H1 (cell line): ENCODE measurements around the gene BRINP3.

ENCODE experiments used
- CTCF ChIP-seq, 3 experiments: IDR thresholded peaks; 1 replicate in 2 of 3; 2 replicates in 1 of 3; pipeline versions ENCODE4 v1.5.1 to v1.6.1; 2011; ENCODE audit warnings: low read length in 3 of 3, mild to moderate bottlenecking in 3 of 3, inconsistent platforms in 2 of 3, low read depth in 1 of 3, moderate library complexity in 1 of 3; ENCODE audit not compliant: insufficient read depth in 1 of 3; ENCODE audit errors: control extremely low read depth in 1 of 3
- EZH2 ChIP-seq: fragments of 200-600 bp; sonication (generic); IDR thresholded peaks from 2 replicates; pipeline ENCODE4 v1.7.1; 2012; ENCODE audit warnings: low read depth, mild to moderate bottlenecking, moderate library complexity, low read length, inconsistent platforms; ENCODE audit not compliant: severe bottlenecking
- HDAC6 ChIP-seq: IDR thresholded peaks from one replicate; pipeline ENCODE4 v1.7.1; 2012; ENCODE audit warnings: low read depth, mild to moderate bottlenecking, inconsistent platforms, low read length, moderate library complexity
- KDM5A ChIP-seq: fragments of 200-600 bp; IDR thresholded peaks from 2 replicates; pipeline ENCODE4 v1.7.1; 2012; ENCODE audit warnings: mild to moderate bottlenecking, low read length, inconsistent platforms, mixed read lengths
- POLR2A ChIP-seq, 2 experiments: IDR thresholded peaks; 1 replicate in 1 of 2; 2 replicates in 1 of 2; pipeline ENCODE4 v1.6.1; 2011; ENCODE audit warnings: low read depth in 2 of 2, low read length in 2 of 2, mild to moderate bottlenecking in 2 of 2; ENCODE audit errors: control extremely low read depth in 1 of 2
- POLR2AphosphoS5 ChIP-seq: IDR thresholded peaks from 2 replicates; pipeline ENCODE4 v1.6.1; 2011; ENCODE audit warnings: low read depth, low read length
- SP2 ChIP-seq: IDR thresholded peaks from 2 replicates; pipeline ENCODE4 v1.6.1; 2012; ENCODE audit warnings: mild to moderate bottlenecking, low read length, inconsistent platforms
- TAF1 ChIP-seq: IDR thresholded peaks from 2 replicates; pipeline ENCODE4 v1.6.1; 2011; ENCODE audit warnings: mild to moderate bottlenecking, low read depth, low read length

- TF ChIP-seq EZH2, result no peak
- no peak for TF ChIP-seq CTCF (IDR thresholded peaks at IDR 0.05; ENCODE audit: control extremely low read depth in 1 of 3, insufficient read depth in 1 of 3, low read depth in 1 of 3, low read length in 3 of 3)
- TF ChIP-seq POLR2AphosphoS5, result no peak
- no peak for TF ChIP-seq POLR2A (IDR thresholded peaks at IDR 0.05; ENCODE audit: control extremely low read depth in 1 of 2, low read depth in 2 of 2, low read length in 2 of 2)
- TF ChIP-seq HDAC6, result no peak
- TF ChIP-seq TAF1, result no peak
- no peak for TF ChIP-seq KDM5A
- TF ChIP-seq SP2, result no peak
Observed at GRCh38 chr1:190176776-190177175, 300.9 kb downstream of the BRINP3 start.
